Stimulated activated naive CD8-positive, alpha-beta T cell treated with anti-CD3 and anti-CD28 coated beads, Interleukin-15, Interleukin-2, amounts not matched to agents 100 ng/mL and 50 ng/mL, for 24 hours (primary cell): Measurements from ENCODE around the gene HOXC10.

Experiments
- H3K27ac Mint-ChIP-seq: one replicate; pipeline ENCODE4 v1.8.0; 2021; ENCODE audit warnings: mild to moderate bottlenecking, mixed read lengths
- H3K27me3 Mint-ChIP-seq: one replicate; pipeline ENCODE4 v1.8.0; 2021; ENCODE audit warnings: mixed read lengths
- H3K36me3 Mint-ChIP-seq: one replicate; pipeline ENCODE4 v1.8.0; 2021; ENCODE audit warnings: low read depth, mixed read lengths
- H3K4me1 Mint-ChIP-seq: one replicate; pipeline ENCODE4 v1.8.0; 2021; ENCODE audit warnings: low read depth, mixed read lengths
- H3K4me3 Mint-ChIP-seq: one replicate; pipeline ENCODE4 v1.8.0; 2021; ENCODE audit warnings: mild to moderate bottlenecking, mixed read lengths
- H3K9me3 Mint-ChIP-seq: one replicate; pipeline ENCODE4 v1.8.0; 2021; ENCODE audit warnings: mixed read lengths

The HOXC10 gene

GRCh38 chr12:54014377-54015017, 29.6 kb downstream of the HOXC10 start:
- peaks cover 4% of the 10 kb centered on the region for H3K36me3 Mint-ChIP-seq
- H3K27ac Mint-ChIP-seq: no peak overlapping the region
- H3K4me3 Mint-ChIP-seq: peak overlapping the region; percentile 13

GRCh38 chr12:54015018-54015931, 30.3 kb downstream of the HOXC10 start:
- Mint-ChIP-seq H3K27ac (no peak overlapping the region), H3K36me3 (peaks cover 4% of the 10 kb centered on the region), H3K4me3 (peak overlapping the region; percentile 13), H3K4me1 (peaks cover 23% of the 10 kb centered on the region), H3K27me3 (peaks cover 75% of the 10 kb centered on the region), H3K9me3 (no peaks in the 10 kb centered on the region)

More at GRCh38 chr12:54014377-54015017, 29.6 kb downstream of the HOXC10 start:
- H3K27me3 Mint-ChIP-seq: peaks cover 74% of the 10 kb centered on the region
- H3K9me3 Mint-ChIP-seq: no peaks in the 10 kb centered on the region
- H3K4me1 Mint-ChIP-seq: peaks cover 27% of the 10 kb centered on the region

- H3K27ac Mint-ChIP-seq: no peak overlapping the region
- H3K27me3 Mint-ChIP-seq: peaks cover 74% of the 10 kb centered on the region
- no peaks in the 10 kb centered on the region for H3K9me3 Mint-ChIP-seq
- peaks cover 20% of the 10 kb centered on the region for H3K4me1 Mint-ChIP-seq
- peaks cover 4% of the 10 kb centered on the region for H3K36me3 Mint-ChIP-seq
- H3K4me3 Mint-ChIP-seq: no peak overlapping the region
These were observed 31.1 kb downstream of the HOXC10 start for GRCh38 chr12:54016051-54016450.

GRCh38 chr12:54016478-54016964, 31.6 kb downstream of the HOXC10 start:
- Mint-ChIP-seq H3K27me3 (peaks cover 74% of the 10 kb centered on the region), H3K9me3 (no peaks in the 10 kb centered on the region), H3K4me3 (no peak overlapping the region), H3K4me1 (peaks cover 16% of the 10 kb centered on the region), H3K27ac (no peak overlapping the region), H3K36me3 (peaks cover 4% of the 10 kb centered on the region)

- Mint-ChIP-seq H3K27ac (peak overlapping the region; percentile 61), H3K4me1 (peaks cover 13% of the 10 kb centered on the region), H3K27me3 (peaks cover 74% of the 10 kb centered on the region), H3K36me3 (peaks cover 4% of the 10 kb centered on the region), H3K4me3 (peak overlapping the region; percentile 82), H3K9me3 (no peaks in the 10 kb centered on the region)
These were observed 32.3 kb downstream of the HOXC10 start for GRCh38 chr12:54017027-54017788.

GRCh38 chr12:54017878-54018467, 33.0 kb downstream of the HOXC10 start:
- H3K4me3 Mint-ChIP-seq: peak overlapping the region; percentile 82
- H3K4me1 Mint-ChIP-seq: peaks cover 13% of the 10 kb centered on the region

GRCh38 chr12:54018468-54018984, 33.6 kb downstream of the HOXC10 start:
- Mint-ChIP-seq H3K4me3 (peak overlapping the region; percentile 82), H3K9me3 (no peaks in the 10 kb centered on the region), H3K4me1 (peaks cover 13% of the 10 kb centered on the region), H3K27ac (no peak overlapping the region), H3K27me3 (peaks cover 73% of the 10 kb centered on the region), H3K36me3 (peaks cover 4% of the 10 kb centered on the region)

More at GRCh38 chr12:54017878-54018467, 33.0 kb downstream of the HOXC10 start:
- Mint-ChIP-seq H3K36me3 (peaks cover 4% of the 10 kb centered on the region), H3K27ac (peak overlapping the region; percentile 61), H3K27me3 (peaks cover 73% of the 10 kb centered on the region), H3K9me3 (no peaks in the 10 kb centered on the region)

- Mint-ChIP-seq H3K36me3 (peaks cover 4% of the 10 kb centered on the region), H3K4me3 (no peak overlapping the region), H3K27ac (no peak overlapping the region), H3K9me3 (no peaks in the 10 kb centered on the region), H3K4me1 (peaks cover 13% of the 10 kb centered on the region), H3K27me3 (peaks cover 73% of the 10 kb centered on the region)
These were observed 34.3 kb downstream of the HOXC10 start for GRCh38 chr12:54019091-54019811.

- Mint-ChIP-seq H3K9me3 (no peaks in the 10 kb centered on the region), H3K4me1 (peaks cover 13% of the 10 kb centered on the region), H3K36me3 (no peaks in the 10 kb centered on the region), H3K4me3 (no peak overlapping the region), H3K27me3 (peaks cover 72% of the 10 kb centered on the region), H3K27ac (no peak overlapping the region)
These were observed 35.1 kb downstream of the HOXC10 start for GRCh38 chr12:54019924-54020590.

- no peaks in the 10 kb centered on the region for H3K9me3 Mint-ChIP-seq
- peaks cover 13% of the 10 kb centered on the region for H3K4me1 Mint-ChIP-seq
- H3K36me3 Mint-ChIP-seq: no peaks in the 10 kb centered on the region
- H3K27ac Mint-ChIP-seq: no peak overlapping the region
- H3K27me3 Mint-ChIP-seq: peaks cover 72% of the 10 kb centered on the region
- H3K4me3 Mint-ChIP-seq: no peak overlapping the region
These were observed 35.9 kb downstream of the HOXC10 start for GRCh38 chr12:54020591-54021405.

- H3K9me3 Mint-ChIP-seq: no peaks in the 10 kb centered on the region
- no peak overlapping the region for H3K4me3 Mint-ChIP-seq
- H3K27me3 Mint-ChIP-seq: peaks cover 72% of the 10 kb centered on the region
- no peaks in the 10 kb centered on the region for H3K36me3 Mint-ChIP-seq
- H3K4me1 Mint-ChIP-seq: peaks cover 14% of the 10 kb centered on the region
- H3K27ac Mint-ChIP-seq: no peak overlapping the region
These were observed 36.6 kb downstream of the HOXC10 start for GRCh38 chr12:54021432-54022013.
